ENCODE data around the gene ABI3BP. TPM values are rescaled to one million over a fixed set of nuclear protein-coding genes. Genes with fewer than 3 reads are reported as not detected.
"Not testable (repeated sequence)": the region's sequence is repeated elsewhere in the genome, so short reads cannot be mapped to it uniquely, and the experiment has no call there.

Gene ABI3BP
- total RNA-seq, 1 donor from 2014 or later = not detected

DNA sequence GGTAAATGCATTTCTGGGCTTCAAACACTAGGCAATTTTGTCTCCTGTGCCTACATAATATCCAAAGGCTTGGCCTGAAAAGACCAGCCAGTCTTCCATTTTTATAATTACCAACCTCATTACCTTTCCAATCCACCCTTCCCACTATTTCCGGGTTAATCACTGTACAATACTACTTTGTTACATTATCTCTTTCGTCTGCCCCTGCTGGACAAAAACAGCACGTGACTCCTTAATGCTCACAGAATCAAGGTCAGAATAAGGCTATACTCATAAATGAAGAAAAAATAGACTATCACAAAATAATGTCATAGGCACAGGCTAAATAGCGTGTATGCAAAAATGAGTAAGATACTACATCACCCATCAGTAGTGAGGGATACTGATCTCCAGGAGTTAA lies 40.1 kb downstream of the ABI3BP start:
- intact Hi-C loops (cut with micrococcal nuclease) = no loop called here

DNA sequence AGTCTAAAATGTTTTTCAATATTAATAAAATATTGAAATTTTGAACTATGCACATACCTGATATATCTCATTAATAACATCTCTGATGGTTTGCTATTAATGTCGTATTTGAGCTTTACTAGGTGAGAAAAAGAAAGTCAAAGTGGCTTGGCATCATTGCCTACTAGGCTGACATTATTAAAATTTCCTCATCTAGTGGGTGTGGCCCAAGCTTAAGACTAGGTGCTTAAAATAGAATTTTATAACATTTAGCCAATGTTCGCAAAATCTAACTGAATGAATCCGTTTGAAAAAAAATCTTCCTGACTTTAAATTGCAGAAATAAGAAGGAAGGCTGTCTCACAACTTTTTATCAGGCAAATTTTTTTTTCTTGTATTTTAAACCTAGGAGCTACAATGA lies 46.1 kb downstream of the ABI3BP start:
- intact Hi-C loops (cut with micrococcal nuclease) = no loop called here

DNA sequence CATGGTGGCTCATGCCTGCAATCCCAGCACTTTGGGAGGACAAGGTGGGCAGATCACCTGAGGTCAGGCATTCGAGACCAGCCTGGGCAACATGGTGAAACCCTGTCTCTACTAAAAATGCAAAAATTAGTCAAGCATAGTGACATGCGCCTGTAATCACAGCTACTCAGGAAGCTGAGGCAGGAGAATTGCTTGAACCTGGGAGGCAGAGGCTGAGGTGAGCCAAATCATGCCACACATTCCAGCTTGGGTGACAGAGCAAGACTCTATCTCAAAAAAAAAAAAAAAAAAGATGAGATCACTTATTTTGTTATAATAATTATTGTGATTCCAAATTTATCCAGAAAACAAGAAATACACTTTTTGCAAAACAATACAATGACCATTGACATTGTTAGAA lies 47.1 kb downstream of the ABI3BP start:
- intact Hi-C loops (cut with micrococcal nuclease) = not testable (repeated sequence)

DNA sequence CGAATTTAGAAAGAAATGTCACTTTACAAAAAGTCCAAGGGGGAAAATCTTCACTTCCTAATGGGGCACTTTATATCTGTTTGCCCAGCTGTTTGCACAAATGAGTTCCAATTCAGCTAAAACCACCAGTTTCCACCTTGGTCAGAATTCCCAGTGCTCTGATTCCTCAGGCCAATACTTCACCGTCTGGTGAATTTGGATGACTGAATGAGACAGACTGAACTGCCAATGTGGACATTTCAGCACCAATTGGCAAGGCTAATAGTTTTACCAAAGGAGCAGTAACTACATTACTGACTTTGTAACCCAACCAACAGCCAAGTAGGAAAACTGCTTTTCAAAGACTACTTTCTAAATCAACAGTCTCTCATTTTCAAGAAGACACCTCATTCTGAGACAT lies 51.8 kb downstream of the ABI3BP start:
- intact Hi-C loops (cut with micrococcal nuclease) = no loop called here

DNA sequence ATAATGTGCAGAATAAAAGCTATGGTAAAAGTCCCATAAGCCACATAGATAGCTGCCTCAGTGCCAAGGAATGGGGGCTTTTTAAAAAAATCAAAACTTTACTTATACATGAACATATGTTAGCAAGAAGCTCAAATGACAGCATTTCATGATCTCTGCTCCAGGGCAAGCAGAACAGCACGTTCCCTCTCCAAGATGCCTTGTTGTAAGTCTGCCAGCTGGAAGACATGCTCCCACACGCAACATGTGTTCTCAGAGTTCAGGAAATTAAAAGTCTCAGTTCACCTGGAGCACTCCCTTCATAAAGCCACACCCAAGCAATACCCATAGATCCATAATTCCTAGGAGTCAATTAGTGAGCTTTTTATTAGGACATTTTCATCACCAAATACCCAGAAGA lies 52.2 kb downstream of the ABI3BP start:
- intact Hi-C loops (cut with micrococcal nuclease) = no loop called here

DNA sequence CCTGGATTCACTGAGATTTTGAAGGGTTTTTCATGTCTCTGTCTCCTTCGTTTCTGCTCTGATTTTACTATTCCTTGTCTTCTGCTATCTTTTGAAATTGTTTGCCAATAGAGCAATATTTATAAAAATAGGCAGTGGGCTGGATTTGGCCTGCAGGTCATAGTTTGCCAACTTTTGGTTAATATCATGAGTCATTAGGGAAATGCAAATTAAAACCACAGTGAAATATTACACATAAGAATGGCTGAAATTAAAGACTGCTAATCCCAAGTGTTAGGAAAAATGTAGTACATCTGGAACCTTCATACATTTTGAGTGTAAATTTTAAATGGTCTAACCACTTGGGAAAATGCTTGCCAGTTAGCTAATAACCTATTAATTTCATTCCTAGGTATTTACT lies 56.3 kb downstream of the ABI3BP start:
- intact Hi-C loops (cut with micrococcal nuclease) = no loop called here

DNA sequence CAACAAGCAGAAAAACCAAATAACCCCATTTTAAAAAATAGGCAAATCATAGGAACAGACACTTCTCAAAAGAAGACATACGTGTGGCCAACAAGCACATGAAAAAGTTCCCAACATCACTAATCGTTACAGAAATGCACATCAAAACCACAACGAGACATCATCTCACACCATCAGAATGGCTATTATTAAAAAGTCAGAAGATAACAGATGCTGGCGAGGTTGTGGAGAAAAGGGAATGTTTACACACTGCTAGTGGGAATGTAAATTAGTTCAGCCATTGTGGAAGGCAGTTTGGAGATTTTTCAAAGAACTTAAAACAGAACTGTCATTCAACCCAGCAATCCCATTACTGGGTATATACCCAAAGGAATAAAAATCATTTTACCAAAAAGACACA lies 60.7 kb downstream of the ABI3BP start:
- intact Hi-C loops (cut with micrococcal nuclease) = no loop called here

DNA sequence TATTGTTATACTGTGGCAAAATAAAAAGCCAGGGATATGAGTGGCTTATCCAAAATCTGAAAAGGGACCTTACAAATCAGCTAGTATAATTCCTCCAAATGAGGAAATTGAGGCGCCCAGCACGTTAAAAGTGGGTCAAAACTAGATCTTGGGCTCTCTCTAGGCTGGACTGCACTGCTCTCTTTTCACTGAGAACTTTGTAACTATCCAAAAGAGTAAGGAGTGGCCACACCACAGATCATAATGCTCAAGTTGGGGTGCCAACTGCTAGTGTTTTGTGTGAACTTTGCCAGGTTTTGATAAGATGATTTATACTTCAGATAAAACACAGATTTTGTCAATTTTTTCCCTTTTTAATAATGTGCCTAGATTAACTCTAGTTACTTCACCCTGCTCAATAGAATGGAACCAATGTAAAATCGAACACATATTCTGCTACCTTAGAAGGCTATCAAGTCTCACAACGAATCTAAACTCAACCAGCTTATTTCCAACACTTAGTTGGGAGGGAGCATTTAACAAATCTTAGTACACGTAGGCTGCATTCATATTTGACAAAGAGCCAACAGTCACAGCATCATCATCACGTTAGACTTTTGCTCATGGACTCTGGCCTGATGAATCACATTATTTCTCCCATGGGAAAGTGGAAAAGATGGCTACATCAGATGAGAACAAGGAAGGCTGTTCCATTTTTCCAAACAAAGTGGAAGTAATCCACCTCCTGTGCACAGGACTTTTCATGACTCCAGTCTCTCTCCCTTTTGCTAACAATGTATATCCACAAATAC lies 64.4 kb downstream of the ABI3BP start:
- intact Hi-C loops (cut with micrococcal nuclease) = no loop called here

DNA sequence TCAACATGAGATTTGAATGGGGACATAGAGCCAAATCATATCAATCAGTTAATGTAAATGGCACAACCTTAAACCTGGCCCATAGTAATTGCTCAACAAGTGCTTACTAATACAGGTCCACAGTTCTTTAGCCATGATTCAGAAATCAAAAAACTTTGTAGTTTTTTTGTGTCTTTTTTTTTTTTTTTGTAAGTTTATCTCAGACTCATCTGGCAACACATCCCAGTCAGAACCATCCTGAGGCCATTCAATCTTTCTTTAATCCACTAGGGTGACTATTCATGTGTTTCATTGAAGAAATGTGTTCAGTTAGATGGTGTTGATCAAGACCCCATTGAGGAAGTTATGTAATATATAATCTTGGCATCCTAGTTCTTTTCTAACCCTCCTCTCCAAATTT lies 65.4 kb downstream of the ABI3BP start:
- intact Hi-C loops (cut with micrococcal nuclease) = no loop called here

DNA sequence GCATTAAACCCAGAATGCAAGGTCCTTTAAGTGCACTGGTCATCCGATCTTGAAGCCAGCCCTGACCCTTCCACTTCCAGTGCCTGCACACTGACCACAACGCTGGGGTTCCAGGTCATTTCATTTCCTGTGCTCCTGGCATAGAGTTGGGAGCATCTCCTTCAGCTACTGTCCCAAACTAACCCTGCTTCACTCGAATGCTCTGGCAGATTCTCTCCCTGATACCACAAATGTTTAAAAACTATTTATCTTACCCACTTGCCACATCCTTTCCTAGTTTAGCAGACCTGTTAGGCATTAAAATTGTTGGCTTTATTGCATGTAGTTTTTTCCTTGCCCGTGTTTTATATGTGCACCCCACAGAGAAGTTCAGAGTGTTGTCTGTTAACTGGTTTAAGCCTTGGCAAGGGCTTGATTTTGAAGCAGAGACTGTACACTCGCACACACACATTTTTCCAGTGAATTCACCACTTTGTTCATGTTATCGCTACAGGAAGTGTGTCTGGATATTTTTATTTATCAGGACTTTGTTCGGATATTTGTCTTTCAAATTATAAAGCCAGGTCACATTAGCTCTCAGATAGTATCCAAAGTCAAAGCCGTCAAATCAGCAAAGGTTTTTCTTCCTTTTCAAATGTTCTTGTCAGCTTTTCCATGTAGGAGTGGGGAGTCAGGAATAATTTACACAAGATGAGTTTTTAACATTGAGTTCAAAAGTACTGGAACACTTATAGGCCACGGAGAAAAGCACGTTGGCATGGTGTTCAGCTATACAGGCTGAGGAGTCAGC lies 77.3 kb downstream of the ABI3BP start:
- intact Hi-C loops (cut with micrococcal nuclease) = no loop called here

DNA sequence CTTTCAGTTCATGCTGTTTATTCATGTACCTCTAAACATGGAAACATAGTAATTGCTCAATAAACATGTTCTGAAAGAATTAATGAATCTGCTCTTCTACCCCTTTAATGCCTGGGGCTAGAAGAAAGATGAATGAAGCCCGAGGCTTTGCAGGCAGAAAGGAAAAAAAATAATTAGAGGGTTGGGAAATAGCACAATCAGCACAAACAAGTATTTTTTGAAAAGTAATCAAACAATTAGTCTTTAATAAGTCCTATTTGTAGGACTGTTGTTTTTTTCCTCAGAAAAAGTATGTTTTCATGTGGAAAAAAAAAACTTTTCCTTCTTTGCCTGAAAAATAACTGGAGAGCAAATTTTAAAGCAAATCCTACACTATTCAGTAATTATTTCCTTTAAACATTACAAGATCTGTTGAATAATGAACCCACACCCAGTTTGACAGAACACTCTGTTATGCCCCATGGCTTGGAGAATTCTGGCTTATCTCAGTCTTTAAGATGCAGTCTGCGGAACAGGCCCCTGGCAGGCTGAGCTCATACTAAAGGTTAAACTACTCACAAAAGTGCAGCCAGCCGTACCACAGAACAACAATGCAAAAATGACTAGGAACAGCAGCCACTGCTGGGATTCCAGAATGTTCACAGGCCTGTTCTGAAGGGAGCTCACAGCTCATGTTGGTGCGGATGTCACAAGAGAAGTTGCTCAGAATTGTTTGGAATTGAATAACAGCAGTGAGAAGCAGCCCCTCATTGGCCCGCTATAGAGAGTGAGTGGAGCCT lies 79.2 kb downstream of the ABI3BP start:
- intact Hi-C loops (cut with micrococcal nuclease) = no loop called here

DNA sequence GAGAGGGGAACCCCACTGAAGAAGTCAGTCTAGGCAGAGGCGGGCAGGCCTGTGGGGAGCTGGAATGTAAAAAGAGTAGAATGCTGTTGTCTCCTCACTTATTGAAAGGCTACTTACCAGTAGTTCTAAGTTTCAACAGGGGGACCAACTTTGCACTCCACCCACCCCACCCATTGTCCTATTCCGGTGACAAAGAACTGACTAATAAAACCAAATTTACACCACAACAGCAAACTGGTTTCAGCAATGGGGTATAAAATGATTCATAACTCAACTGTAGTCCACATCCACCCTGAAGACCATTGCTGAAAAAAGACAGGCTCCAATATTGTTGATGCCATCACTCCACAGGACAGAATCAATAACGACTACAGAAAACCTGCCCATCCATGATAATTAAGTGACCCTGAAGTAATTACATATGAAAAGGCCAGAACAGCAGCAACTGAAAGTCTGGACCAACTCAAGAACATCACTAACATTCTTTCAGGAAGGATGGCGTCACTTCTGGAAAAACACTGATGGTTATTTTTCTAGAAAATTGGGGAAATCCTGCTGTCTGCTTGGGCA lies 80.2 kb downstream of the ABI3BP start:
- intact Hi-C loops (cut with micrococcal nuclease) = no loop called here

DNA sequence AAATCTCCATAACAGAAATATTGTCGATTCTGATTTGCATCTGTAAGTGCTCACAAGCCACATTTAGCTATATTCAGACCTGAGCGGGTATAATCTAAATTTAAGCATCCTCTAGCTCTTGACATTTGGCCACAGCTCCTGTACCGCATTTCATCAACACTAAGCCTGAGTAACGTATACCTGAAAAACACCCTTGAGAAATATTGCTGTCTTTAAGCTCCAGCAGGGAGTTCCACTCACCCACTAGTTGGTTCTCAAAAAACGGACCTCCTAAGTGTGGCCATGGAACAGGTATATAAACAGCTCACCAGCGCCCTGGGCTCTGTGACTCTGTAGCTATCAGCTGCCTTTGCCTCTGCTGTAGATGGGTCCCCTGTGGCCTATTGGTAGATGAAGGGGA lies 80.7 kb downstream of the ABI3BP start:
- intact Hi-C loops (cut with micrococcal nuclease) = no loop called here

DNA sequence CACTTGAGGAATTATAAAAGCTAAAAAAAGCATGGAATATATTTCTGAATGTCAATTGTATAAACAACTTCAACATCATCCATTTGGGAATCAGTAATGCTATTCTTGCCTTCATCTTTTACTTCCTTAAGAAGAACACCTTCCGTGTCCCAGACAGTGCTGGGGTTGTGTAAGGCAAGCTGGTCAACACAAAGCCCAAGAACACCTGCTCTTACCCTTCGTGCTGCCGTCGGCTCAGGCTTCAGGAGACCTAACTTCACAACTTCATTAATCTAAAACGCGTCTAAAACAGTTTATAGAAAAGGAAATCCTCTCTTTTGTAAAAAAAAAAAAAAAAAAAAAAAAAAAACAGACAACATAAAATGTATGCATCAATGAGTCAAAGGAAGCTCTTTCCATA lies 81.3 kb downstream of the ABI3BP start:
- intact Hi-C loops (cut with micrococcal nuclease) = no loop called here

DNA sequence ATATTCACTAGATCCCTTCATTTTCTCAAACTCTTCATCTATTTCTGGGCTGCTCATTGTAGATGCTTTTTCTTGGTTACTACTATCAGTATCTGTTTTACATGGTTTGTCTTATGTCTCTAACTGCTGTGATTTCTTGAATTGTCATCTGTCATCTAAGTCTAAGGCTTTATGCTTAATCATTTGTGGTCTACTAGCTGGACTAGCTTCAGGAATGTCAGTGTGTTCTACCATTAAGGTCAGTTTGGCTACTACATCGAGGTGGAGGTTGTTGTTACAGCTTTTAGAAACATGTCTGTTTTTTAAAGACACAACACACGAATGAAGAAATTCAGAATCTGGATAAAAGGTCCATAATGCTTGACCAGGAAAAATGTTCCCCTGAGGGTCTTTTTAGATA lies 82.2 kb downstream of the ABI3BP start:
- intact Hi-C loops (cut with micrococcal nuclease) = no loop called here

DNA sequence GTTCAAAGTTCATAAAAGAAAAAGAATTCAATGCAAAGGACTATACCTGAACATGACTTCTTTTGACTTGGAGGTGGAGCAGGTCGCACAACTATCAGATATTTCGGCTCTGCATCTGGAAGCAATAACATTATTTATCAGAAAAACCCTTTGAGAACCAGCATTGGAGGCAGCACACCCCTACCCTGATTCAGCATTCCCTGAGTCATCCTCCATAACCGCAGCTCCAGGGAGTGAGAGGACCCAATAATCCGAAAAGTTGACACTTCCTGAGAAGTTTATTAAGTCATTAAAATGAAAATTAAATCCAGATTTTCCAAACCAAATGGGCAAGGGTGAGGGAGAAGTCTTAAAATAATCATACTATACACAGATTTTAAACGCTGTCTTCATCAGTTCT lies 90.6 kb downstream of the ABI3BP start:
- intact Hi-C loops (cut with micrococcal nuclease) = no loop called here

DNA sequence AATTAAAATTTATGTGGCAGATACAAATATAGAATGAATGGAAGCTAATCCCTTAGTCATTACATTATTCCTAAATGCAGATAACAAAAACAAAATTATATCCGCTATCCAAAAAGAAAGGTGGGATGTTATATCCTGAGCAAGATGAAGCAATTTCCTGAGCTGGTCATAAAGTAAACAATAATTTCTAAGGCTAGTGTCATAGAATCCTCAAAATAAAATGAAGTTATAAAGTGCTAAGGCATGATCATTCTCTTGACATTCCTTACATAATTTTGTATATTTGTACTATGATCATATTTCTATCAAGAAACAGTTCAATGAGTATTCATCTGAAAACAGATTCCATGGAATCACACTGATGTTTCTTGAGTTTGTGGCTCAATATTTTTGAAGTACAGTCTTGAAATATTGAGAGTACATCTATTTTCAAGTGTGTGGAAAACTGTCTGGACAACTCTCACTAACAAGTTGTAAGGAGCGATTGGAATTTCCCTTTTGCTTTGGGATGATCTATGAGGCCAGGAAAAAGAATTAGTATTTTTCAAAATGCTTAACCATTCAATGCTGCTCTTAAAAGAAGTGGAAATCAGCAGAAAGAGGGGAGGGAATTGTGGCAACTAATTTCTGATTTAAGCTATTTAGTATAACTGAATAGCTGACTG lies 92.4 kb downstream of the ABI3BP start:
- intact Hi-C loops (cut with micrococcal nuclease) = no loop called here

DNA sequence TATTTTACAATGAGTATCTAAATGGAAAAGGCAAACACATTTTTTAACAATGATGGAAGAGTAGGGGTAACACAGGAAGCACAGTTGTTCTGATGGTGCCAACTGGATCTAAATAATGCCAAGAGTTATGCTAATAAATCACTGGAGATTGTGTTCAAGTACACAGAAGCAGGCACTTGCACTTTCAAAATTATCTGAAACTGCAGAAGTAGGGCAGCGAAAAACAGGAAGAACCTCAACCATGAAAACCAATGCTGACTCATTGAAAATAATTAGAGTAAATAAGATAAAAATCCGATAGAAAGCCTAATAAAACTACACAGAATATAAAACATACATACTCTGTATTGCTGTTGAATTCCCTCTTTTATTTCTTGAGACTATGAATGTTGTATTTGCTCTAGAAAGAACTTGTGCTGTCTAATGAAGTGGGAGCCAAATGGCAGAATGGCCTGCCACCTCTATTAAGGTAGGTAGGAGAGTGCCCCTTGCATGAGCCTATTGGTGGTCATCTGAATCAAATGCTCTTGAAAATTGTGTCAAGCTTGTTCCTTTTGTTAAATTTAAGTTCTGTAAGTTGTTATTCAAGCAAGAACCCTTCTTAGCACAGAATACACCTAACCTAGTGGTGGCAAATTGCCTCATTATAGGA lies 93.7 kb downstream of the ABI3BP start:
- intact Hi-C loops (cut with micrococcal nuclease) = no loop called here

DNA sequence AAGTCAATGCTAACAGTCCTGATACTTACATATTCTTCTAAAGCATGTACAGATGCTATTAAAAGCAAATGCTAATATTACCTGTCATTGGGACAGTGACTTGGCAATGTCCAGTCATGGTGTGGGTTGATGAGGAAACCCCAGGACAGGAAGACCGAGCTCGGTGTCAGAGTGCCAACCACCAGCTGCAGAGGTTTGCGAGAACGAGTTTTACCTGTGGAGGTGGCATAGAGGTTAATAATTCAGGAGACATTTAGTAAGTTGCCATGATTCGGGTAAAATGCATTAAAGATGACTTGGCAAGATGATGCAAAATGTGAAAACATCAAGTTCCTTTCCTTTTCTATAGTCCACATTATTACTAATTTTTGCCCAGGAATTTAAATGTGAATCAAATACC lies 94.5 kb downstream of the ABI3BP start:
- intact Hi-C loops (cut with micrococcal nuclease) = no loop called here

DNA sequence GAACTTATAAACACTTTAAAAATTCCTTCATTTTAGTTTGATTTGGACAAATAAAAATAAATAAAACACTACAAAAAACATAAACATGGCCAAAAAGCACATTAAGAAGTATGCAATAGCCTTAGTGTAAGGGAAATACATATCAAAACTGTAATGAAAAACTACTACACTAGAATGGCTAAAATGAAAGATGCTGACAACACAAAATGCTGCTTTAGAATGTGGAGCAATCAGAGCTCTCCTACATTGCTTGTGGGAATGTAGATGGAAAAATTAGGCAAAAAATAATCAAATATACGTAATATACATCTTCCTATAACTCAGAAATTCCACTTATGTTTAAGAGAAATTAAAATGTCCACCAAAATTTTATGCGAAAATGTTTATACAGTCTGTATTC lies 96.2 kb downstream of the ABI3BP start:
- intact Hi-C loops (cut with micrococcal nuclease) = no loop called here

DNA sequence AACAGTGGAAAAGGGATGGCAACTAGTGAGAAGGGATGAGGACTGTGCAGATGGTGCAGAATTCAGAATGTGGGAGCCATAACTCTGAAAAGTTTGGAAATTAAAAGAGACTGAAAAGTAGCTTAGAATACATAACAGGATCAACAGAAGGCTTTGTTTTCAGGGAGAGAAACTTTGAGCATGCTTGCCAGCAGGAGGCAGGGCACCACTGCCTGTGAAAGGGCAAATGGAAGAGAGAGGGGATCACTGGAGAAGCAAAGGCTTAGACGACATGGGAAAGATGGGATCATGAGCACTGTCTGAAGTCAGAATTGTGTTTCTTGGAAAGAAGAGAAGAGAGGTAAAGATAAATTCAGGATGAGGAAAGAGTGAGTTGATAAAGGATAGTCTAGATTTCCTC lies 99.6 kb downstream of the ABI3BP start:
- intact Hi-C loops (cut with micrococcal nuclease) = no loop called here

All from T-helper 1 cell treated with Interleukin-12 subunit alpha and Interleukin-12 subunit beta and Interleukin-4 antibody, amounts not matched to agents 30 ng/mL and 1 ng/mL, for 36 hours (primary cell).